ENCODE data around the gene PDLIM7. TPM values are rescaled to one million over a fixed set of nuclear protein-coding genes. Genes with fewer than 3 reads are reported as not detected.

Gene PDLIM7
- total and polyA plus RNA-seq, 2 of the 8 experiments (the other 6 are each of a cell fraction or from before 2014, with no cell fraction given): 67.3 to 94.2 TPM

DNA sequence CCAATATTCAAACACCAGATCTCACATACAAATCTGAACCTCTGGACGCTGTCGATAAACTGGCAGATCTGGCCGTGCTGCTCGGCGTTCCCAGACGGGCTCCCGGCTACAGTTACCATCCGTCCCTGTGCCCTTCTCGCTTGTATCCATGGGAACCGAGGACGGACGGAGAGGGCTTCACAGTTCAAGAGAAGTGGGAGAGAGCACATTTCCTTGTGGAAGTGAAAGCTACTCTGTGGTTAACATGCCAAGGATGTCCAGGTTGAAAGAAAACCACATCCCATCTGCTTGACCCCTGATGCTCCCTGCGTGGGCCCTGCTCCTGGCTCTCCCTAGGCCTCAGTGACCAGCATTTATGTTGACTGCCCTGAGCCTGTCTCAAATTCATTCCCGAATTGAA lies 17.6 kb downstream of the PDLIM7 start:
- no peak overlapping the region for H3K9ac ChIP-seq (replicated peaks in 1 of 4; ENCODE audit: extremely low read depth in 1 of 4, low read depth in 3 of 4, low read length in 3 of 4)
- 91% methylated on average over 14 of the region's 14 CpGs; no CpG with 5 or more reads in 1 of the 2 experiments for WGBS, 2 experiments (ENCODE audit: extremely low coverage in 1 of 2, insufficient coverage in 1 of 2, insufficient read length in 1 of 2, insufficient replicate concordance in 2 of 2, low coverage in 1 of 2, low lambda C conversion rate in 2 of 2, missing lambda C conversion rate in 1 of 2)
- no peak for FAIRE-seq

More for the DNA sequence above, 17.6 kb downstream of the PDLIM7 start:
- Histone ChIP-seq H3K4me2 (ENCODE audit: insufficient read depth in 1 of 2, low read depth in 2 of 2, low read length in 2 of 2) (no peak overlapping the region), H3K4me1 (replicated peaks in 1 of 4; ENCODE audit: control insufficient read depth in 3 of 4, insufficient read depth in 4 of 4, low read length in 3 of 4) (peaks cover 0 to 10% (median 6%) of the 10 kb centered on the region in 4 experiments; a peak in 6 of 7 replicates), H2AFZ (ENCODE audit: low read length) (no peak overlapping the region), H4K20me1 (replicated peaks in 1 of 2; ENCODE audit: control insufficient read depth in 1 of 2, insufficient read depth in 2 of 2, low read length in 2 of 2) (peaks cover 0 to 11% of the 10 kb centered on the region in 2 experiments), H3K27me3 (replicated peaks in 1 of 4; ENCODE audit: control insufficient read depth in 3 of 4, extremely low read depth in 1 of 4, insufficient read depth in 3 of 4, low read length in 3 of 4) (no peaks in the 10 kb centered on the region), H3K23me2 (ENCODE audit: low read depth, low read length) (no peaks in the 10 kb centered on the region), H2BK120ac (replicated peaks; ENCODE audit: low read depth, low read length) (no peak overlapping the region), H4K5ac (ENCODE audit: insufficient read length, low read depth, low read length) (no peak overlapping the region), H2BK15ac (ENCODE audit: low read length) (no peak overlapping the region), H3K4ac (replicated peaks; ENCODE audit: insufficient read length, low read depth, low read length) (no peak overlapping the region), H3K36me3 (ENCODE audit: control insufficient read depth in 2 of 4, insufficient read depth in 4 of 4, low read length in 3 of 4) (peaks cover 4 to 12% (median 7%) of the 10 kb centered on the region in 4 experiments; a peak in 5 of 8 replicates), H2AK5ac (ENCODE audit: low read depth, low read length) (no peak overlapping the region), H3K9me3 (ENCODE audit: insufficient read depth in 2 of 2, low read depth in 1 of 2, low read length in 1 of 2) (no peaks in the 10 kb centered on the region), H3K23ac (ENCODE audit: insufficient read length) (no peak overlapping the region), H3K27ac (ENCODE audit: low read depth, low read length) (no peak overlapping the region), H2BK20ac (ENCODE audit: low read length) (no peak overlapping the region), H2BK12ac (ENCODE audit: low read depth, low read length) (no peak overlapping the region), H3K79me1 (ENCODE audit: low read depth, low read length) (no peaks in the 10 kb centered on the region), H4K91ac (replicated peaks; ENCODE audit: insufficient read length, low read length) (no peak overlapping the region), H3K56ac (replicated peaks; ENCODE audit: insufficient read length, low read depth, low read length) (no peak overlapping the region), H3K79me2 (ENCODE audit: control insufficient read depth in 1 of 2, insufficient read depth in 2 of 2, low read length in 2 of 2) (no peaks in the 10 kb centered on the region), H3K4me3 (ENCODE audit: extremely low read depth in 1 of 4, insufficient read depth in 2 of 4, low read depth in 3 of 4, low read length in 4 of 4) (no peak overlapping the region), H2BK5ac (ENCODE audit: low read depth, low read length) (no peak overlapping the region), H4K8ac (ENCODE audit: extremely low read depth, insufficient read depth, low read length) (peak overlapping the region; percentile 71; the same call in 1 of the 2 replicates), H3K14ac (ENCODE audit: insufficient read length) (no peak overlapping the region), H3K18ac (ENCODE audit: extremely low read depth, low read length) (no peak overlapping the region)
- ChIA-PET CTCF (ENCODE audit: partially characterized antibody) (interaction anchor here (0.6 to 10.4 kb wide), 6 partner anchors 12 to 109 kb away, joined by 3 to 162 read pairs (median 8); partner anchors contain the start of gene PDLIM7), POLR2A (ENCODE audit: partially characterized antibody) (interaction anchor here (0.6 to 67.5 kb wide), 3 partner anchors 0 to 361 kb away, joined by 3 to 3349 read pairs (median 3349); partner anchors contain the start of genes DBN1, DOK3, PDLIM7 and PRR7)
- TF ChIP-seq GTF2F1 (IDR thresholded peaks at IDR 0.05; ENCODE audit: borderline replicate concordance, low read depth, low read length) (no peak), POLR2AphosphoS5 (IDR thresholded peaks at IDR 0.05; ENCODE audit: low read depth, low read length) (peak; percentile 55; the same call in 1 of the 2 replicates), RBBP5 (IDR thresholded peaks at IDR 0.05; ENCODE audit: borderline replicate concordance, low read depth, low read length) (no peak)
- DNase-seq (ENCODE audit: low read depth in 1 of 2, low spot score in 2 of 2): no peak

Data from H1 (cell line).